BJ (cell line): ENCODE measurements around the gene DDX41. TPM values are rescaled to one million over a fixed set of nuclear protein-coding genes. Genes with fewer than 3 reads are reported as not detected.

Experiments
- CTCF ChIA-PET: fragments of 350-600 bp; formaldehyde crosslinking; extraction: SDS; loops from one replicate; lab custom pipeline; 2021; ENCODE audit warnings: antibody characterized with exemption, inconsistent platforms; lab: Yijun Ruan, JAX
- POLR2A ChIA-PET: fragments of 300-600 bp; sonication (Branson Sonifier 250); formaldehyde crosslinking; extraction: SDS; loops from one replicate; lab custom pipeline; 2021; ENCODE audit warnings: antibody characterized with exemption; lab: Charles Lee
- DNase-seq: peaks from one replicate; pipeline ENCODE4 v3.0.0-alpha.2; 2011; ENCODE audit warnings: low read depth
- H3K27me3 ChIP-seq: 2 replicates; pipeline ENCODE4 v1.6.0; 2011; ENCODE audit warnings: low read length; ENCODE audit not compliant: control insufficient read depth, insufficient read depth
- H3K36me3 ChIP-seq: 2 replicates; pipeline ENCODE4 v1.5.1; 2011; ENCODE audit warnings: low read length; ENCODE audit not compliant: control insufficient read depth, insufficient read depth
- H3K4me3 ChIP-seq: 2 replicates; pipeline ENCODE4 v1.5.1; 2011; ENCODE audit warnings: low read depth, mild to moderate bottlenecking, control low read depth, low read length
- CTCF ChIP-seq: IDR thresholded peaks from 2 replicates; pipeline ENCODE4 v1.5.1; 2011; ENCODE audit warnings: low read depth, mild to moderate bottlenecking, control low read depth, inconsistent platforms, low read length, moderate library complexity; ENCODE audit not compliant: insufficient read depth
- polyA plus RNA-seq: library from polyadenylated mRNA; depleted of rRNA; stranded (reverse); fragments of >200 nt; gene quantifications from 2 replicates; pipeline ENCODE4 v1.2.3, GENCODE V29; 2011

DDX41 gene
- polyA plus RNA-seq, 1 experiment: 144 TPM

GRCh38 chr5:177495243-177496060 lies 21.3 kb downstream of the DDX41 start:
- Histone ChIP-seq H3K4me3 (peak overlapping the region; percentile 86), H3K27me3 (no peaks in the 10 kb centered on the region), H3K36me3 (peaks cover 42% of the 10 kb centered on the region)
- ChIA-PET CTCF (interaction anchor here (0.6 to 8.2 kb wide), 12 partner anchors 9 to 129 kb away, joined by 3 to 85 read pairs (median 8); partner anchors contain the start of genes DBN1 and PRR7), POLR2A (interaction anchor here (0.5 to 1.9 kb wide), 8 partner anchors 9 to 50 kb away, joined by 3 to 9 read pairs (median 6); no protein-coding TSS in a partner anchor)
- no peak for TF ChIP-seq CTCF
- DNase-seq: no peak

- no peaks in the 10 kb centered on the region for H3K27me3 ChIP-seq
- ChIA-PET CTCF (interaction anchor here (0.8 to 8.2 kb wide), 9 partner anchors 9 to 91 kb away, joined by 3 to 85 read pairs (median 10); partner anchors contain the start of genes DBN1 and PRR7), POLR2A (interaction anchor here (0.5 to 1.9 kb wide), 7 partner anchors 8 to 51 kb away, joined by 3 to 8 read pairs (median 4); no protein-coding TSS in a partner anchor)
- peak; percentile 67 for TF ChIP-seq CTCF
- DNase-seq: peak; percentile 60
- peaks cover 50% of the 10 kb centered on the region for H3K36me3 ChIP-seq
- peak overlapping the region; percentile 86 for H3K4me3 ChIP-seq
These were observed 22.2 kb downstream of the DDX41 start for GRCh38 chr5:177494346-177495195.

GRCh38 chr5:177493795-177494345 lies 22.9 kb downstream of the DDX41 start:
- H3K27me3 ChIP-seq: no peaks in the 10 kb centered on the region
- TF ChIP-seq CTCF: no peak
- POLR2A ChIA-PET: interaction anchor here (0.5 to 1.1 kb wide), 2 partner anchors 13 to 14 kb away, joined by 4 read pairs; no protein-coding TSS in a partner anchor
- no peak for DNase-seq
- CTCF ChIA-PET: interaction anchor here (2.7 to 8.2 kb wide), 4 partner anchors 8 to 47 kb away, joined by 8 to 85 read pairs (median 52); partner anchors contain the start of gene PRR7
- no peak overlapping the region; the same call in 1 of the 2 replicates for H3K4me3 ChIP-seq
- H3K36me3 ChIP-seq: peaks cover 57% of the 10 kb centered on the region

- Histone ChIP-seq H3K36me3 (peaks cover 66% of the 10 kb centered on the region), H3K4me3 (no peak overlapping the region), H3K27me3 (no peaks in the 10 kb centered on the region)
- no peak for DNase-seq
- ChIA-PET CTCF (interaction anchor here (0.8 to 8.2 kb wide), 8 partner anchors 7 to 89 kb away, joined by 3 to 85 read pairs (median 4); no protein-coding TSS in a partner anchor), POLR2A (interaction anchor here (1.0 kb wide), 1 partner anchor 11 kb away, joined by 4 read pairs; no protein-coding TSS in a partner anchor)
- TF ChIP-seq CTCF: no peak
These were observed 23.9 kb downstream of the DDX41 start for GRCh38 chr5:177492841-177493240.
